GM21737 (cell line): ENCODE measurements around the gene STAM2.
"Not testable (repeated sequence)": the region's sequence is repeated elsewhere in the genome, so short reads cannot be mapped to it uniquely, and the experiment has no call there.

Experiments used
- ATAC-seq: cut with Tn5 transposase; IDR thresholded peaks from one replicate; pipeline ENCODE4 v1.9.1; 2021; ENCODE audit warnings: mild to moderate bottlenecking, moderate library complexity; ENCODE audit not compliant: unreplicated experiment

STAM2 gene

DNA sequence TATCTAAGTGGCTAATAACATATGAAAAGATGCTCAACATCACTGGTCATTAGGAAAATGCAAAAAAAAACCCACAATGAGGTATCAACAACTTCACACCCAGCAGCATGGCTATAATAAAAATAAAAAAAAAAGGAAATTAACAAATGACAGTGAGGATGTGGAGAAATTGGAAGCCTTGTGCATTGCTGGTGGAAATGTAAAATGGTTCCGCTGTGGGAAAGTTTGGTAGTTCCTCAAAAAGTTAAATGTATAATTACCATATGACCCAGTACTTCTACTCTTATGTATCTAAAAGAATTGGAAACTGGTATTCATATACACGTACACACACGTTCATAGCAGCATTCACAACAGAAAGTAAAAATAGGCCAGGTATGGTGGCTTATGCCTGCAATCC lies 61.2 kb downstream of the STAM2 start:
- no peak for ATAC-seq

GRCh38 chr2:152107140-152107539 lies 68.4 kb downstream of the STAM2 start:
- not testable (repeated sequence) for ATAC-seq

DNA sequence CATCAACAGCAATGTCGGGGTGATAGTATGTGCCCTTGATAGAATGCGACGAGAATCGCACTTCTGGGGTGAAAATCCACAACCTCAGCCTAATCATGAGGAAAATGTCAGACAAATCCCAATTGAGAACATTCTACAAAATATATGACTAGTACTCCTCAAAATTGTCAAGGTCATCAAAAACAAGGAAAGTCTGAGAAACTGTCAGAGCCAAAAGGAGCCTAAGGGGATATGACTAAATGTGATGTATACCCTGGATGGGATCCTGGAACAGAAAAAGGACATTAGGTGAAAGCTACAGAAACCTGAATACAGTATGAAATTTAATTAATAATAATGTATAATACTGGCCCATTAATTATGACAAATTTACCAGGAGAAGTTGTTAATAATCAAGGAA lies 69.1 kb downstream of the STAM2 start:
- no peak for ATAC-seq

DNA sequence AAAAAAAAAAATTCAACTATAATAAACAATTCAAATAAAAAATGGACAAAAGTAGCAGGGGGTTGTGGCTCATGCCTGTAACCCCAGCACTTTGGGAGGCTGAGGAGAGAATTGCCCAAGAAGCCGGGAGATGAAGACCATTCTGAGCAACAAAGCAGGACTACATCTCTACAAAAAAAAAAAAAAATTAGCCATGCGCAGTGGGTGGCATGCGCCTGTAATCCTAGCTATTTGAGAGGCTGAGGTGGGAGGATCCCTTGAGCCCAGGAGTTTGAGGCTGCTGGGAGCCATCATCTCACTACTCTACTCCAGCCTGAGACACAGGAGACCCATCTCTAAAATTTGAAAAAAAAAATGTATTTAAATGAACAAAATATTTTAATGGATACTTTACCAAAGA lies 72.3 kb downstream of the STAM2 start:
- ATAC-seq: no peak

DNA sequence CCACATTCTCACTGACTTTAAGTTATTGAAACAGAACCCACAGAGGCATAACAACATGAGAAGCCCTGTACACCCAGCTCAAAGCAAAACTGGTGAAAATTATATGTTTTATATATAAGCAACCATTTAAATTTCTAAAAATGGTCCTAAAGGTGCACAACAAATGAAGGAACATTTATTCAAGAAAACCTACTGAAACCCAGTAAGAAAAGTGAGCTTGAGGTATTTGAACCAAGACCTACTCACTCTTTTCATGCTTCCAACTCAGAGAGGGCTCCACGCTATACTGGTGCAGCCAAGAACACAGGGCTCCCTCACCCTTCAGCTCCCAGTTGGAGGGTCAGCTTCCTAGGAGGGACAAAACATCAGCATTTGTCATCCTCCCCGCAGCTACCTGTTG lies 74.6 kb downstream of the STAM2 start:
- no peak for ATAC-seq

- ATAC-seq: no peak
Observed at GRCh38 chr2:152099367-152100050, 76.1 kb downstream of the STAM2 start.

DNA sequence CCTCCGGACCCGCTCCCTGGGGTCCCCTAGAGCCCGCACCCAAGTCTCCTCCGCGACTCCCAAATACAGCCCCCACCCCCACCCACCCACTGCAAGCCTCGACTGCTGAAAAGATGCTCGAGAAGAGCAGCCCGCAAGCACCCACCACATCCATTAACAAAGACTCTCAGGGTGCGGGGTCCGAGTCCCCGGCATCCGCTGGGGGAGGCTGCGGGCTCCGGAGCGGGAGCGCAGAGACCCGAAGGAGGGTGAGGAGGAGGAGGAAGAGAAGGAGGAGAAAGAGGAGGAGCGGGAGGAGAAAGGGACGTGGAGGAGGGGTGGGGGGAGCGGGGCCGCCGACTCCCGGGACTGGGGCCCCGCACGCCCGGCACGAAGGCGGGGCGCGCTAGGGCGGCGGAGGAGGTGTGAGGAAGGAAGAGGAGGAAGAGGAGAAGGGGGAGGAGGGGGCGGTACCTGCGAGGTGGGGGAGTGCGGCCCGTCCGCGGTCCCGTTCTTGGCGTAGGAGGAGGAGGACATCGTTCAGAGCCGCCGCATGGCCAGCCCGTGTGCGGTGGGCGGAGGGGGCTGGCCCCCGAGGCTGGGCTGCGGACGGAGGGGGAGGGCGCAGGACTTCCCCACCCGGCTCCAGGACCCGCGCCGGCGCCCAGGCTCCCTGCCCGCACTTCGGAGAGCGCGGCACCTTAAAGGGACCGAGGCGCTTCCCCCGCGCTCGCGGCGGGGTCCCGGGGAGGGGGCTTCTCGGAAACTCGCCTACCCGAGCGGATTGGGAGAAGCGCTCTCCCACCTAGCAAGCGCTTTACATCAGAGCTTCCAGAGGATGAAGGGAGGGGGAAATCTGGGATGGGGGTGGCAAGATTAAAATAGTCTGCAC lies 76.8 kb downstream of the STAM2 start, which contains the start of gene CACNB4:
TSS of gene CACNB4 (minus strand) at position 549 of the 871 bp plus-strand sequence.
- no peak for ATAC-seq

GRCh38 chr2:152097801-152098495 lies 77.6 kb downstream of the STAM2 start:
- ATAC-seq: no peak

GRCh38 chr2:152097290-152097800 lies 78.2 kb downstream of the STAM2 start:
- no peak for ATAC-seq

DNA sequence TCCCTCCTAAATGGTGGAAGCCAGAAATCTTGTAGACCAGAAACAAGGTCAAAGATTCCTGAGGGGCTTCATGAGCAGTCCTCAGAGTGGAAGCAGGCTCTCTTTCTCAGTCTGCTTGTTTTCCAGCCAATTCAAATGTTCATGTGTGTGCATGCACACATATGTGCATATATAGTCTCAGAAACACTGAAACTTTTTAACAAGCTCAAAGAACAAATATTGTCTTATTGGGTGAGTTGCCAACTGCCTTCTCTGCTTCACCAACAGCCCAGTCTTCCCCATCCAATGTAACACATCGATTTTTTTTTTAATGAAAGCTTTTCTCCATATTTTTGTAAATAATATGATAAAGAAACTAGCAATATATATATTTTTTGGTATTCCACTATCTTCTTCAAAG lies 80.4 kb downstream of the STAM2 start:
- no peak for ATAC-seq

DNA sequence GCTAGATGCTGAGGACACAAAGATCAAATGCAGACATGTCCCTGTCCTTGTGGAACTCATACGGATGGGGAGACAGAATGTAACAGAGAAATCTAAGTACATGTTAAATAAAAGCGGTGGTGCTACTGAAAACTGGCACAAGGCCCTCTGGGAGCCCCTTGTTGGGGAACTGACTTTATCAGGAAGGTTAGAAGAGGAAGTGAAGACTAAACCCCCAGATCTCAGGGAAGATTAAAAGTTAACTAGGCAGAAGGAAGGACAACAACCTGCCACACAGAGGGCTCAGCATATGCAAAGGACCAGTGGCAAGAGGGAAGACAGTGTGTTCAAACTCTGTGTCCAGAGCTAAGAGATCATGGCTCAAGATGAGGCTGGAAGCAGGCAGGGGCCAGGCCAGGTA lies 81.5 kb downstream of the STAM2 start:
- ATAC-seq: no peak

DNA sequence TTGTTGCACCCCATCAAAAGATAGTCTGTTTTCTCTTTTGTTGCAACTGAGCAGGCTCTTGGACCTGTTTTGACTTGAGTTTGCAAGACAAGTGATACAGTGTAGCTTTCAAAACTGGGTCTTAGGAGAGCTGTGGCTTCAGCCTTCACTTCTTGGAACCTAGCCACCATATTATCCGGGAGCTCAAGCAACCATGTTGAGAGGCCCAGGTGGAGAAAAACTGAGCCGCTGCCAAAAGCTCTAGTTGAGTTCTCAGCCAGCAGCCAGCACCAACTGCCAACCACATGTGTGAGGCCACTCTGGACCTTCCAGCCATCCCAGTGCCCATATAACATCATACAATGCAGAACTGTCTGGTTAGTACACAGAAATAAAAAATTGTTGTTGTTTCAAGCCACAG lies 82.1 kb downstream of the STAM2 start:
- no peak for ATAC-seq

DNA sequence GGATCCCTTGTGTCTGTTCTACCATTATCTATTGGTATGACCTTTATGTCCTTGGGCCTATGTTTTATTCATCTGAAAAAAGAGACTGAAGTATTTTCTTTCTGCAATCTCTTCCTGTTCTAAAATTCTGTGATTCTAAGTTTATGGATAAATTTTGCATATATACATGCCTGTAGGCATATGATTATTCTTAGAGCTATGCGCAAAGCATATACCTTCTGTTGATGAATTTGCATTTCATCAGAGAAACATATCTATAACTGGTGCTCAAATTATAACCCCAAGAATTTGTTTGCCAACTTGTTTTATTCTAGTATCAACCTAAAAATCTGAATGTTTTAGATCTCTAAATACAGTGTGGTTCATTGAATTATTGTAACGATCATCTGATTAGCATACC lies 83.5 kb downstream of the STAM2 start:
- no peak for ATAC-seq

GRCh38 chr2:152090726-152091125 lies 84.8 kb downstream of the STAM2 start:
- ATAC-seq: not testable (repeated sequence)

DNA sequence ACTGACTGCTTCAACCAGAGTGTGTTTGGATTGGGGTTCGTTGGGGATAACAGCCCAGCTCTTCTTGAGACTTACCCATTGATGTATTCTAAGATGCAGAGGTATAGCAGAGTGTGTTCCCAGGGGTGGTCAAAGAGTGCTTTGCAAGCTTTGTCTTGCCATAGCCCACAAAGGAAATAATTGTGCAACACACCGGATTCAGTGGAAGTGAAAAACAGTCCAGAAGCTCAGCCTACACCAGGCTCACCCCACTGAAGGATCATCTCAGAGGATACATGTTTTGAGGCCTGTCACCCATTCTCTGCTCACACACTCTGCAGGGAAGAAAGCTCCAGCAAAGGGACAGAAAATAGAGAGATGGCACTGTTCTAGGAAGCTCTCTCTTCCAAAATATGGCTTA lies 86.3 kb downstream of the STAM2 start:
- no peak for ATAC-seq

- ATAC-seq: no peak
Observed at GRCh38 chr2:152088006-152088405, 87.6 kb downstream of the STAM2 start.

- no peak for ATAC-seq
Observed at GRCh38 chr2:152086231-152086630, 89.3 kb downstream of the STAM2 start.

GRCh38 chr2:152084076-152084475 lies 91.5 kb downstream of the STAM2 start:
- no peak for ATAC-seq

GRCh38 chr2:152083202-152083875 lies 92.2 kb downstream of the STAM2 start:
- ATAC-seq: no peak

- ATAC-seq: no peak
Observed at GRCh38 chr2:152078662-152079061, 96.9 kb downstream of the STAM2 start.

DNA sequence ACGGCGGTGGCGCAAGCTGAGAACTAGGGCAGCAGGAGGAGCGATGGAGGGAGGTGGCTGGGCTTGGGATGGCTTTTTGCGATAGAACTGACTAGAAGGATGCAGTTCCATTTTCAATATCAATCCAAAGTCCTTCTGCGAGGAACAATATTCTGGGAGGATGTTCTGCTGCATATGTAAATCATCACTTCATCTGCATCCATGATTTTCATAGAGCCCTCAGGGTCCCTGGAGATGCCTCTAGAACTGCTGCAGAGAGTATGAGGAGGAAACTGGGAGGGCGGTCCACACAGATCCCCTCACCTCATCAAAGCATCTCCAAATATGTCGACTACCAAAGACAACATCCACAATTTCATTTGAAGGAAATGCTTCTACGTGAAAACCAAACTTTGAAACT lies 97.5 kb downstream of the STAM2 start:
- no peak for ATAC-seq
